ENCODE data around the gene SLC25A30. TPM values are rescaled to one million over a fixed set of nuclear protein-coding genes. Genes with fewer than 3 reads are reported as not detected.

SLC25A30 gene
- total RNA-seq = 10 to 100 TPM; 16.2 to 25.4 (median 22.6) TPM

GRCh38 chr13:45417790-45418534 is at the start of gene SLC25A30:
TSS of gene SLC25A30 (minus strand) at chr13:45418373. CDS start at chr13:45411425, 6,948 bp downstream.
- H3K27me3 Mint-ChIP-seq (ENCODE audit: low read depth) = no peaks in the 10 kb centered on the region
- H3K9me3 Mint-ChIP-seq = no peaks in the 10 kb centered on the region
- H3K4me3 Mint-ChIP-seq = peak within 1 kb of the TSS; percentile 86
- H3K36me3 Mint-ChIP-seq (ENCODE audit: insufficient read depth) = no peaks in the 10 kb centered on the region
- DNase-seq = peak; percentile 89
- peaks cover 29% of the 10 kb centered on the region for H3K4me1 Mint-ChIP-seq (ENCODE audit: low read depth)
- ATAC-seq = peak; percentile 96 to 97

- Mint-ChIP-seq H3K4me1 (ENCODE audit: low read depth) (peaks cover 67% of the 10 kb centered on the region), H3K36me3 (ENCODE audit: insufficient read depth) (peaks cover 14% of the 10 kb centered on the region), H3K27me3 (ENCODE audit: low read depth) (no peaks in the 10 kb centered on the region), H3K9me3 (no peaks in the 10 kb centered on the region), H3K4me3 (peak overlapping the region; percentile 93)
- ATAC-seq (no peak), DNase-seq (no peak)
These were observed 48.2 kb upstream of the SLC25A30 start for GRCh38 chr13:45466359-45466758.

- peak; percentile 92 for DNase-seq
- H3K9me3 Mint-ChIP-seq = no peaks in the 10 kb centered on the region
- no peaks in the 10 kb centered on the region for H3K27me3 Mint-ChIP-seq (ENCODE audit: low read depth)
- peaks cover 9% of the 10 kb centered on the region for H3K36me3 Mint-ChIP-seq (ENCODE audit: insufficient read depth)
- peak within 1 kb of the TSS; percentile 93 for H3K4me3 Mint-ChIP-seq
- peak; percentile 96 to 98 for ATAC-seq
- H3K4me1 Mint-ChIP-seq (ENCODE audit: low read depth) = peaks cover 56% of the 10 kb centered on the region
These were observed 46.7 kb upstream of the SLC25A30 start, which contains the start of gene COG3 for GRCh38 chr13:45464687-45465453. TSS of gene COG3 (plus strand) at chr13:45464939. CDS start at chr13:45465037, 98 bp downstream.

GRCh38 chr13:45464141-45464686 is 46.0 kb upstream of the SLC25A30 start:
- Mint-ChIP-seq H3K4me1 (ENCODE audit: low read depth) (peaks cover 52% of the 10 kb centered on the region), H3K4me3 (peak overlapping the region; percentile 93), H3K9me3 (no peaks in the 10 kb centered on the region), H3K36me3 (ENCODE audit: insufficient read depth) (peaks cover 8% of the 10 kb centered on the region), H3K27me3 (ENCODE audit: low read depth) (no peaks in the 10 kb centered on the region)
- no peak for DNase-seq
- no peak for ATAC-seq

- Mint-ChIP-seq H3K36me3 (ENCODE audit: insufficient read depth) (no peaks in the 10 kb centered on the region), H3K9me3 (peaks cover 10% of the 10 kb centered on the region), H3K27me3 (ENCODE audit: low read depth) (no peaks in the 10 kb centered on the region), H3K4me1 (ENCODE audit: low read depth) (peaks cover under 1% of the 10 kb centered on the region), H3K4me3 (no peak overlapping the region)
- ATAC-seq (no peak), DNase-seq (no peak)
These were observed 38.2 kb upstream of the SLC25A30 start for GRCh38 chr13:45456196-45456972.

GRCh38 chr13:45454204-45454603 is 36.0 kb upstream of the SLC25A30 start:
- peaks cover 10% of the 10 kb centered on the region for H3K9me3 Mint-ChIP-seq
- H3K36me3 Mint-ChIP-seq (ENCODE audit: insufficient read depth) = no peaks in the 10 kb centered on the region
- no peak for ATAC-seq
- no peak overlapping the region for H3K4me3 Mint-ChIP-seq
- no peak for DNase-seq
- no peaks in the 10 kb centered on the region for H3K27me3 Mint-ChIP-seq (ENCODE audit: low read depth)
- H3K4me1 Mint-ChIP-seq (ENCODE audit: low read depth) = no peaks in the 10 kb centered on the region

GRCh38 chr13:45451282-45451681 is 33.1 kb upstream of the SLC25A30 start:
- no peaks in the 10 kb centered on the region for H3K27me3 Mint-ChIP-seq (ENCODE audit: low read depth)
- no peaks in the 10 kb centered on the region for H3K4me1 Mint-ChIP-seq (ENCODE audit: low read depth)
- DNase-seq (no peak), ATAC-seq (no peak)
- H3K4me3 Mint-ChIP-seq = no peak overlapping the region
- no peaks in the 10 kb centered on the region for H3K36me3 Mint-ChIP-seq (ENCODE audit: insufficient read depth)
- no peaks in the 10 kb centered on the region for H3K9me3 Mint-ChIP-seq

- ATAC-seq = no peak
- Mint-ChIP-seq H3K9me3 (no peaks in the 10 kb centered on the region), H3K36me3 (ENCODE audit: insufficient read depth) (no peaks in the 10 kb centered on the region), H3K4me1 (ENCODE audit: low read depth) (no peaks in the 10 kb centered on the region), H3K27me3 (ENCODE audit: low read depth) (no peaks in the 10 kb centered on the region), H3K4me3 (no peak overlapping the region)
- DNase-seq = no peak
These were observed 30.9 kb upstream of the SLC25A30 start for GRCh38 chr13:45448965-45449559.

GRCh38 chr13:45447050-45447661 is 29.0 kb upstream of the SLC25A30 start:
- Mint-ChIP-seq H3K4me1 (ENCODE audit: low read depth) (peaks cover under 1% of the 10 kb centered on the region), H3K9me3 (no peaks in the 10 kb centered on the region), H3K27me3 (ENCODE audit: low read depth) (no peaks in the 10 kb centered on the region), H3K4me3 (no peak overlapping the region), H3K36me3 (ENCODE audit: insufficient read depth) (no peaks in the 10 kb centered on the region)
- ATAC-seq (no peak), DNase-seq (no peak)

- H3K4me1 Mint-ChIP-seq (ENCODE audit: low read depth) = peaks cover 9% of the 10 kb centered on the region
- ATAC-seq = no peak
- no peaks in the 10 kb centered on the region for H3K9me3 Mint-ChIP-seq
- DNase-seq = no peak
- H3K4me3 Mint-ChIP-seq = no peak overlapping the region
- no peaks in the 10 kb centered on the region for H3K27me3 Mint-ChIP-seq (ENCODE audit: low read depth)
- H3K36me3 Mint-ChIP-seq (ENCODE audit: insufficient read depth) = no peaks in the 10 kb centered on the region
These were observed 28.0 kb upstream of the SLC25A30 start for GRCh38 chr13:45446181-45446580.

GRCh38 chr13:45445053-45445452 is 26.9 kb upstream of the SLC25A30 start:
- H3K4me1 Mint-ChIP-seq (ENCODE audit: low read depth) = peaks cover 9% of the 10 kb centered on the region
- DNase-seq (no peak), ATAC-seq (no peak)
- H3K36me3 Mint-ChIP-seq (ENCODE audit: insufficient read depth) = no peaks in the 10 kb centered on the region
- no peak overlapping the region for H3K4me3 Mint-ChIP-seq
- no peaks in the 10 kb centered on the region for H3K27me3 Mint-ChIP-seq (ENCODE audit: low read depth)
- H3K9me3 Mint-ChIP-seq = no peaks in the 10 kb centered on the region

GRCh38 chr13:45441633-45442032 is 23.5 kb upstream of the SLC25A30 start:
- ATAC-seq (peak; percentile 61 to 81), DNase-seq (no peak)
- H3K4me3 Mint-ChIP-seq = no peak overlapping the region
- H3K9me3 Mint-ChIP-seq = no peaks in the 10 kb centered on the region
- H3K36me3 Mint-ChIP-seq (ENCODE audit: insufficient read depth) = no peaks in the 10 kb centered on the region
- no peaks in the 10 kb centered on the region for H3K27me3 Mint-ChIP-seq (ENCODE audit: low read depth)
- peaks cover 9% of the 10 kb centered on the region for H3K4me1 Mint-ChIP-seq (ENCODE audit: low read depth)

GRCh38 chr13:45439781-45440462 is 21.7 kb upstream of the SLC25A30 start:
- ATAC-seq (no peak), DNase-seq (no peak)
- H3K36me3 Mint-ChIP-seq (ENCODE audit: insufficient read depth) = no peaks in the 10 kb centered on the region
- no peaks in the 10 kb centered on the region for H3K27me3 Mint-ChIP-seq (ENCODE audit: low read depth)
- H3K4me3 Mint-ChIP-seq = no peak overlapping the region
- H3K4me1 Mint-ChIP-seq (ENCODE audit: low read depth) = peaks cover 9% of the 10 kb centered on the region
- no peaks in the 10 kb centered on the region for H3K9me3 Mint-ChIP-seq

Measured in activated T-cell treated with anti-CD3 and anti-CD28 coated beads, Interleukin-2, amount 50 U/mL, for 4 hours (primary cell).